T-helper 17 cell (primary cell): ENCODE measurements around the gene CUL1. TPM values are rescaled to one million over a fixed set of nuclear protein-coding genes. Genes with fewer than 3 reads are reported as not detected.
A peak's percentile ranks its signal among the peaks of the same experiment; 100 is the strongest.

ENCODE experiments used
- ATAC-seq: fragments of 150-1000 bp; cut with Tn5 transposase; 2 replicates; pipeline ENCODE4 v1.10.0; 2021; ENCODE audit warnings: mild to moderate bottlenecking, moderate library complexity
- DNase-seq, 3 donors: peaks; one replicate each; pipeline versions ENCODE4 v3.0.0 to v3.0.0-alpha.2; 2020 to 2021
- H3K9me3 ChIP-seq: one replicate; pipeline ENCODE4 v1.7.0; 2013; ENCODE audit warnings: low read length, mild to moderate bottlenecking; ENCODE audit not compliant: control insufficient read depth, poor library complexity, severe bottlenecking
- H3K27ac Mint-ChIP-seq: one replicate; pipeline ENCODE4 v1.8.0; 2022; ENCODE audit warnings: mild to moderate bottlenecking, moderate library complexity, mixed read lengths
- H3K27me3 Mint-ChIP-seq: one replicate; pipeline ENCODE4 v1.8.0; 2022; ENCODE audit warnings: mixed read lengths
- H3K36me3 Mint-ChIP-seq: one replicate; pipeline ENCODE4 v1.8.0; 2022; ENCODE audit warnings: low read depth, mixed read lengths
- H3K4me1 Mint-ChIP-seq: one replicate; pipeline ENCODE4 v1.8.0; 2022; ENCODE audit warnings: mild to moderate bottlenecking, mixed read lengths
- H3K4me3 Mint-ChIP-seq: one replicate; pipeline ENCODE4 v1.8.0; 2022; ENCODE audit warnings: mild to moderate bottlenecking, moderate library complexity, mixed read lengths
- total RNA-seq, 4 donors: library from RNA in 2 of 4; stranded (reverse) in 2 of 4; gene quantifications; one replicate each; pipeline ENCODE4 v1.2.3 and lab custom pipeline; 2022 to 2026

CUL1 gene
- total RNA-seq, 2 donors from 2014 or later, result 39.7 to 41.4 TPM

GRCh38 chr7:148814922-148815559, 116.3 kb downstream of the CUL1 start:
- Mint-ChIP-seq H3K4me3 (no peak overlapping the region), H3K4me1 (peaks cover 7% of the 10 kb centered on the region), H3K27ac (peak overlapping the region; percentile 70), H3K27me3 (no peaks in the 10 kb centered on the region), H3K36me3 (no peaks in the 10 kb centered on the region)
- H3K9me3 ChIP-seq, result no peaks in the 10 kb centered on the region
- ATAC-seq, result no peak
- no peak for DNase-seq

DNA sequence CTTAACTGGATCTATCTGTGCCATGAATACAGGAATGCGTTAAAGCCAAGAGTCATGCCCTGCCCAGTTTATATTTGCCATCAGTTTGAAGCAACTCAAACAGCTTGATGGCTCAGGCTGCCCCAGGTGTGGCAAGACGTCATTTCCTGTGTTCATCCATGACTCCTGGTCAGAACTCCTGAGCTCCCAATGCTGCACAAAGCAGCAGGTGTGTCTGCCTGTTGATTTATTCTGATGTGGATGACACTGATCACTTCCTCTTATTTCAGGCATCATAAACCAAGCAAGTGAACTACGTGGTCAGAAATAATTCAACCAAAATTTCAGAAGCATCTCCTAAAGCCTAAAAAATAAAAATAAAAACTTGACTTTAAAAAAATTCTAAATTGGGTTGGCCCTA, 116.9 kb downstream of the CUL1 start:
- Mint-ChIP-seq H3K4me3 (no peak overlapping the region), H3K36me3 (no peaks in the 10 kb centered on the region), H3K27ac (no peak overlapping the region), H3K27me3 (no peaks in the 10 kb centered on the region), H3K4me1 (peaks cover 5% of the 10 kb centered on the region)
- ATAC-seq (no peak), DNase-seq (no peak)
- H3K9me3 ChIP-seq, result no peaks in the 10 kb centered on the region

- H3K4me1 Mint-ChIP-seq, result peaks cover 2% of the 10 kb centered on the region
- no peaks in the 10 kb centered on the region for H3K27me3 Mint-ChIP-seq
- no peak for ATAC-seq
- no peaks in the 10 kb centered on the region for H3K9me3 ChIP-seq
- no peaks in the 10 kb centered on the region for H3K36me3 Mint-ChIP-seq
- H3K4me3 Mint-ChIP-seq, result no peak overlapping the region
- H3K27ac Mint-ChIP-seq, result no peak overlapping the region
- DNase-seq, result no peak
Measured at GRCh38 chr7:148819697-148820360, 121.1 kb downstream of the CUL1 start.

DNA sequence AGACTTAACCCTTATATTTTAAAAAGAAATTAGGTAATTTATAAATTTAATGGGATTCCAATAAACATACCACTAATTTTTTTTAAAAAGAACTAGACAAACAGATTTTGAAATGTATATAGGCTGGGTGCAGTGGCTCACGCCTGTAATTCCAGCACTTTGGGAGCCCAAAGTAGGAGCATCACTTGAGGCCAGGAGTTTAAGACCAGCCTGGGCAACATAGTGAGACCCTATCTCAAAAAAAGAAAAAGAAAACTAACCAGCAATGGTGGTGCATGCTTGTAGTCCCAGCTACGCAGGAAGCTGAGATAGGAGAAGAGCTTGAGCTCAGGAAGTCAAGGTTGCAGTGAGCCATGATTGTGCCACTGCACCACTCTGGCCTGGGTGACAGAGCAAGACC, 122.7 kb downstream of the CUL1 start:
- ATAC-seq, result no peak
- Mint-ChIP-seq H3K4me1 (peaks cover 4% of the 10 kb centered on the region), H3K27me3 (no peaks in the 10 kb centered on the region), H3K27ac (no peak overlapping the region), H3K36me3 (peaks cover 3% of the 10 kb centered on the region), H3K4me3 (no peak overlapping the region)
- no peak for DNase-seq
- no peaks in the 10 kb centered on the region for H3K9me3 ChIP-seq

GRCh38 chr7:148824864-148825263, 126.2 kb downstream of the CUL1 start:
- no peak overlapping the region for H3K27ac Mint-ChIP-seq
- peaks cover 3% of the 10 kb centered on the region for H3K36me3 Mint-ChIP-seq
- no peaks in the 10 kb centered on the region for H3K9me3 ChIP-seq
- H3K27me3 Mint-ChIP-seq, result no peaks in the 10 kb centered on the region
- peaks cover 7% of the 10 kb centered on the region for H3K4me1 Mint-ChIP-seq
- no peak for DNase-seq
- no peak overlapping the region for H3K4me3 Mint-ChIP-seq
- no peak for ATAC-seq

DNA sequence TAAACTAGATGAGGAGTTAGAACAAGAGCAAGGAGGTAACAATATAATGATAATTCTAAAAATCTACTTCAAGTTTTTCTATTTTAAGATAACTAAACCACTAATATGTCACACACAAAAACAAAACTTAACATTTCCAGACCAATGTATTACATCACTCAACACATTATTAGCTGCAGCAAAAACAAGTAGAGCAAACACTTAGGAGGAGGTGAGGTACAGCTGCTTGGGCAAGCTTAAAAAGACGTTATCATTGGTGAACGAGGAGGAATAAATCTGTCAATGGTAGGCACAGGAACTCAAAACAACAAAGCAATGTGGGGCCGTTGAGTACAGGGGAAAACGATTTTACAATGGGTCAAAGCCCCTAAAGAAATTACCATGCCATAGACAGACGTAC, 126.6 kb downstream of the CUL1 start:
- no peaks in the 10 kb centered on the region for H3K27me3 Mint-ChIP-seq
- no peak overlapping the region for H3K4me3 Mint-ChIP-seq
- H3K36me3 Mint-ChIP-seq, result peaks cover 3% of the 10 kb centered on the region
- ATAC-seq (no peak), DNase-seq (no peak)
- peaks cover 7% of the 10 kb centered on the region for H3K4me1 Mint-ChIP-seq
- no peak overlapping the region for H3K27ac Mint-ChIP-seq
- no peaks in the 10 kb centered on the region for H3K9me3 ChIP-seq

GRCh38 chr7:148828965-148829364, 130.3 kb downstream of the CUL1 start:
- ATAC-seq (no peak), DNase-seq (no peak)
- H3K9me3 ChIP-seq, result no peaks in the 10 kb centered on the region
- Mint-ChIP-seq H3K4me1 (peaks cover 7% of the 10 kb centered on the region), H3K4me3 (no peak overlapping the region), H3K27me3 (no peaks in the 10 kb centered on the region), H3K36me3 (peaks cover 5% of the 10 kb centered on the region), H3K27ac (peak overlapping the region; percentile 66)

GRCh38 chr7:148830897-148831692, 132.4 kb downstream of the CUL1 start:
- peaks cover 6% of the 10 kb centered on the region for H3K4me1 Mint-ChIP-seq
- H3K27ac Mint-ChIP-seq, result peak overlapping the region; percentile 79
- H3K9me3 ChIP-seq, result no peaks in the 10 kb centered on the region
- no peaks in the 10 kb centered on the region for H3K27me3 Mint-ChIP-seq
- DNase-seq (no peak), ATAC-seq (no peak)
- peaks cover 4% of the 10 kb centered on the region for H3K36me3 Mint-ChIP-seq
- H3K4me3 Mint-ChIP-seq, result no peak overlapping the region

DNA sequence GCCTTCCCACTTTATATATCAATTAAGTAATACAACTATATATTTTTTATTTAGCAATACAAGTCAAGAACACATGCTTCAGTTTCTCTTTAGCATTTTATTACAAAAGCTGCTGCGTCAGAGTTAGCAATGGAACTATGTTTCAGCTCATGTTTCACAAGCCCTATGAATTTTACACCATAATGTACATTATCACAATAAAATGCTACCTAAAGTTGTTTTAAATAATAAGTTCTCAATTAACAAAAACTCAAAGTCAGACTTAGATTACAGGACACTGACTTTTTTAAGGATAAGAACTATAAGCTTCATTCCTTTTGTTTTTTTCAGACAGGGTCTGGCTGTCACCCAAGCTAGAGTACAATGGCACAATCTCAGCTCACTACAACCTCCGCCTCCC, 133.1 kb downstream of the CUL1 start:
- no peaks in the 10 kb centered on the region for H3K9me3 ChIP-seq
- Mint-ChIP-seq H3K27me3 (no peaks in the 10 kb centered on the region), H3K4me1 (peaks cover 6% of the 10 kb centered on the region), H3K36me3 (peaks cover 4% of the 10 kb centered on the region), H3K4me3 (peak overlapping the region; percentile 59), H3K27ac (no peak overlapping the region)
- DNase-seq, result no peak
- no peak for ATAC-seq

DNA sequence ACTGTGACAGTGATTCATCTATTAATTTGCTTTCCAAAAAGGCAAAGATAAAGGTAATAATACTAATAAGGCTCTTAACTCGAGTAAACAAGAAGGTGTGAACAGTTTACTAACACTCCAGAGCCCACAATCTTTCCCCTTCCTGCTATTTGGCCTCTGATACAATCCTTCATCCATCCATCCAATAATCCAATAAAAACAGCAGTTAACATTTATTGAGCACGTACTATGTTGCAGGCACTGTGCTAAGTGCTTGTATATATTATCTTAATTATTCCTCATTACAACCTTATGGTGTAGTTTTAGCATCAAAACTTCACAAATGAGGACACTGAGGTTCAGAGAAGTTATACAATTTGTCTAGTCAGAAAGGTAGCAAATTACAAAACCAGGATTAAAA, 135.9 kb downstream of the CUL1 start:
- H3K36me3 Mint-ChIP-seq, result peaks cover 4% of the 10 kb centered on the region
- ATAC-seq, result no peak
- no peak overlapping the region for H3K4me3 Mint-ChIP-seq
- peak overlapping the region; percentile 29 for H3K27ac Mint-ChIP-seq
- H3K9me3 ChIP-seq, result no peaks in the 10 kb centered on the region
- no peak for DNase-seq
- H3K4me1 Mint-ChIP-seq, result peaks cover 10% of the 10 kb centered on the region
- no peaks in the 10 kb centered on the region for H3K27me3 Mint-ChIP-seq

- ATAC-seq, result no peak
- no peaks in the 10 kb centered on the region for H3K9me3 ChIP-seq
- Mint-ChIP-seq H3K36me3 (peaks cover 2% of the 10 kb centered on the region), H3K27ac (no peak overlapping the region), H3K4me3 (no peak overlapping the region), H3K27me3 (no peaks in the 10 kb centered on the region), H3K4me1 (peaks cover 11% of the 10 kb centered on the region)
- DNase-seq, result no peak
Measured at GRCh38 chr7:148835854-148836253, 137.2 kb downstream of the CUL1 start.

- ATAC-seq, result peak; percentile 74
- peak overlapping the region; percentile 31 for H3K4me3 Mint-ChIP-seq
Measured at GRCh38 chr7:148838905-148839304, 140.2 kb downstream of the CUL1 start.

GRCh38 chr7:148847815-148848734, 149.4 kb downstream of the CUL1 start:
- no peak for ATAC-seq
- no peaks in the 10 kb centered on the region for H3K27me3 Mint-ChIP-seq
- DNase-seq, result no peak
- peaks cover 35% of the 10 kb centered on the region for H3K4me1 Mint-ChIP-seq
- H3K9me3 ChIP-seq, result no peaks in the 10 kb centered on the region
- peak overlapping the region; percentile 29 for H3K27ac Mint-ChIP-seq
- no peak overlapping the region for H3K4me3 Mint-ChIP-seq
- no peaks in the 10 kb centered on the region for H3K36me3 Mint-ChIP-seq

More at GRCh38 chr7:148838905-148839304, 140.2 kb downstream of the CUL1 start:
- Mint-ChIP-seq H3K27ac (peak overlapping the region; percentile 8), H3K36me3 (peaks cover 2% of the 10 kb centered on the region), H3K27me3 (no peaks in the 10 kb centered on the region), H3K4me1 (peaks cover 16% of the 10 kb centered on the region)
- H3K9me3 ChIP-seq, result no peaks in the 10 kb centered on the region
- no peak for DNase-seq
